Activated T-helper 2 cell treated with anti-CD3 and anti-CD28 coated beads, Interferon-gamma antibody, Interleukin-2, Interleukin-4, amounts not matched to agents 10 μg/mL and 5 μg/mL and 100 μg/mL, durations not matched to agents 14 hours and 24 hours and 36 hours (primary cell): ENCODE results near the gene EPHA3. TPM values are rescaled to one million over a fixed set of nuclear protein-coding genes. Genes with fewer than 3 reads are reported as not detected.

Experiments used
- DNase-seq: peaks from one replicate; pipeline ENCODE4 v3.0.0; 2021; ENCODE audit warnings: low spot score
- H3K27ac Mint-ChIP-seq: one replicate; pipeline ENCODE4 v1.8.0; 2021; ENCODE audit warnings: mixed read lengths
- H3K27me3 Mint-ChIP-seq: one replicate; pipeline ENCODE4 v1.8.0; 2021; ENCODE audit warnings: low read depth, mixed read lengths
- H3K36me3 Mint-ChIP-seq: one replicate; pipeline ENCODE4 v1.8.0; 2021; ENCODE audit warnings: low read depth, mixed read lengths
- H3K4me1 Mint-ChIP-seq: one replicate; pipeline ENCODE4 v1.8.0; 2021; ENCODE audit warnings: low read depth, mixed read lengths
- H3K4me3 Mint-ChIP-seq: one replicate; pipeline ENCODE4 v1.8.0; 2021; ENCODE audit warnings: low read depth, mild to moderate bottlenecking, moderate library complexity, mixed read lengths
- H3K9me3 Mint-ChIP-seq: one replicate; pipeline ENCODE4 v1.8.0; 2021; ENCODE audit warnings: mixed read lengths
- intact Hi-C: fragments of 100-400 bp; cut with micrococcal nuclease; formaldehyde crosslinking; loops from one replicate; pipeline ENCODE4 v1.15.1; 2023
- total RNA-seq: library from RNA; stranded (reverse); gene quantifications from 2 replicates; pipeline ENCODE4 v1.2.3, GENCODE V29; 2022

Gene EPHA3
- total RNA-seq, 1 donor from 2014 or later: not detected

DNA sequence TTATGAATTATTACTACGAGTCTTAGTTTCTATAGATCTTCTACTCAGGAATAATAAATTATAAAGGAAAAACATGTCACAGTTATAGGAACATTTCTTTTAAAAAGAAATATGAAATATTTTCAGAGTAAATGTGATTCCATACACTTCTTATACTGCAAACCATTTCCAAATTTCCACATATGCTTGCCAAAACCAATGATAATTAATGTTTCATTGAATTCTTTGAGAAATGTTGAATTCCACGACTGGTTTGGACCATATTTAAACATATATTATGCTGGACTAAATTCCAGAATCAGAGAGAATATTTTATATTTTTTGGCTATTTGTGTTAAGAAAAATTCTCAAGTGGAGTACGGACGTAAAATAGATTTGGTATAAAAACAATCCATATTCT, 144.6 kb downstream of the EPHA3 start:
- Mint-ChIP-seq H3K4me3 (no peak overlapping the region), H3K4me1 (no peaks in the 10 kb centered on the region), H3K9me3 (peaks cover 4% of the 10 kb centered on the region), H3K36me3 (no peaks in the 10 kb centered on the region), H3K27ac (no peak overlapping the region), H3K27me3 (no peaks in the 10 kb centered on the region)
- no peak for DNase-seq
- intact Hi-C loops: no loop called here

DNA sequence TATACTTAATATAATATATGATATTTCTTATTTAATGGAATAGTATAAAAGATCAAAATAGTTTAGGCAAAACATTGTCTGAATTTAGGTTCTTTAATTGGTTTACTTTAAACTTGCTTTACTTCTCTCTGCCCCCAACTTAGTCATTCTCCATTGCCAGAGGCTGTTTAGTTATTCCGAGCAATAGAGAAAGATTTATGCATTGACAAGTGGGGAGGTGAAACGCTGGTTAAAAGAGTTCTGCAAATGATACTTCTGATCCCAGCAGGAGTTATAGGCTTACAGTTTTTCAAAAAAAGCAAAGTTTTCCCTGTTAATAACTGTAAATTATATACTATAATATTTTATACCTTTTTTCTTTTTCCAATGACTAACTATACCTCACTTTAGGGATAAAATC, 145.4 kb downstream of the EPHA3 start:
- intact Hi-C loops: no loop called here
- Mint-ChIP-seq H3K4me1 (no peaks in the 10 kb centered on the region), H3K36me3 (no peaks in the 10 kb centered on the region), H3K4me3 (no peak overlapping the region), H3K9me3 (peaks cover 4% of the 10 kb centered on the region), H3K27me3 (no peaks in the 10 kb centered on the region), H3K27ac (no peak overlapping the region)
- no peak for DNase-seq

DNA sequence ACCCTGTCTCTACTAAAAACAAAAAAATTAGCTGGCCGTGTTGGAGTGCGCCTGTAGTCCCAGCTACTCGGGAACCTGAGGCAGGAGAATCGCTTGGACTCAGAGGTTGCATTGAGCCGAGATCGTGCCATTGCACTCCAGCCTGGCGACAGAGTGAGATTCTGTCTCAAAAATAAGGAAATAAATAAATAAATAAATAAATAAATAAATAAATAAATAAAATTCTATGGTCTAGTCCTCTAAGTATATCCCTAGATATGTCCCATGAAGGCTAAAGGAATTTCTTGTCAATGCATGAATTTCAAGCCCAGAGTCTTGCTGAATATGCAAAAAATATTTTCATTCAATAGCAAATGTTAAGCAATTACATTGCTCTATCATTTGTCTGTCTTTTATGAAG, 149.0 kb downstream of the EPHA3 start:
- H3K4me3 Mint-ChIP-seq: no peak overlapping the region
- no peak for DNase-seq
- no peaks in the 10 kb centered on the region for H3K4me1 Mint-ChIP-seq
- H3K36me3 Mint-ChIP-seq: no peaks in the 10 kb centered on the region
- no peak overlapping the region for H3K27ac Mint-ChIP-seq
- H3K9me3 Mint-ChIP-seq: peaks cover 4% of the 10 kb centered on the region
- no peaks in the 10 kb centered on the region for H3K27me3 Mint-ChIP-seq
- intact Hi-C loops: no loop called here

DNA sequence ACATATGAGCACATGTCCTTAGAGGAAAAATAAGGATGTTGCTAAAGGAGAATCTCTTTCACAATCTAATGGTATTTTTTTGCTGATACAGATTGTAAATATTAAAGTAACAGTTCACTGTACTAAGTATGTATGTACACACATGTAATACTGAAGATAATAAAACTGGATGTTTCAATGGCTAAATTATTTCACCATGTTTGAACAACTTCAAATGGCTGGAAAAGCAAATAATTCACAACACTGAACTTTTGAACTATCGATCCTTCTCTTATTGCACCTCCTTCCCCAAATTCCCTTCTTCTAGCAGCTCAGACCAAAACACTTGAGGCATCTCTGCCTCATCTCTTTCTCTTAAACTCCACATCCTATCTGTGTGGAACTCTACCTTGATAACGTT, 149.5 kb downstream of the EPHA3 start:
- no peak overlapping the region for H3K27ac Mint-ChIP-seq
- no peaks in the 10 kb centered on the region for H3K36me3 Mint-ChIP-seq
- no peak for DNase-seq
- peaks cover 4% of the 10 kb centered on the region for H3K9me3 Mint-ChIP-seq
- intact Hi-C loops: no loop called here
- no peak overlapping the region for H3K4me3 Mint-ChIP-seq
- H3K4me1 Mint-ChIP-seq: no peaks in the 10 kb centered on the region
- no peaks in the 10 kb centered on the region for H3K27me3 Mint-ChIP-seq

DNA sequence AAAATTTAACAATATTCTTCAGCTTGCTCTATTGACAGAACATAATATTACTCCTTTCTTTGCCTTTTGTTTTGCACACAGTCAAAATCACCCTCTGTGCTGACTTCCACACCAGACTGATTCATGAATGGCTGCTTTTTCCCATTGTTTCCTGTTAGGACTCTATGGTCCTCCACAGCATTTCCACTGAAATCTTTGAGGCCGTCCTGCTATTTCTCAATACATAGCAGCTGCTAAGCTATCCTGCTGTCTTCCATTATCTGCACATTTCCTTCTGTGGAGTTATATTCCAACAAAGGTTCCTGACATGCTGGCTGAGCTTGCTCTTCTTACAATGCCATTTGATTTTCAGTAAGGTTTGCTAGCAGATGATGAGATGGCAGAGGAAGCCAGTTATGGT, 153.3 kb downstream of the EPHA3 start:
- H3K27me3 Mint-ChIP-seq: no peaks in the 10 kb centered on the region
- no peak for DNase-seq
- no peaks in the 10 kb centered on the region for H3K4me1 Mint-ChIP-seq
- intact Hi-C loops: no loop called here
- H3K27ac Mint-ChIP-seq: no peak overlapping the region
- H3K36me3 Mint-ChIP-seq: no peaks in the 10 kb centered on the region
- H3K4me3 Mint-ChIP-seq: no peak overlapping the region
- peaks cover 3% of the 10 kb centered on the region for H3K9me3 Mint-ChIP-seq

DNA sequence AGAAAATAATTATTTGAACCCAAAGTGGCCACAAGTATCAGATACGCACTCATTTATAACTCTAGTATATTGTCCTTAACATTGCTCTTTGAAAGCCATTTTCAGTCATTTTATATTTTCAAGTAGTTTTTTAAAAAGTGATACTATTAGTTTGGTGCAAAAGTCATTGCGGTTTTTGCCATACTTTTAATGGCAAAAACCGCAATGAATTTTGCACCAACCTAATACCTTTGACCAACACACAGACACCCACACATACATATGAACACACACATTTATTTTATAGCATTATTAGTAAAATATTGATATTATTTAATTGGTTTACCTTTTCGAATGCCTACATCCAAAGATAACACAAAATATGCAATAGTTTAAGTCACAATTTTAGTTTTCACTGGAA, 154.3 kb downstream of the EPHA3 start:
- Mint-ChIP-seq H3K4me3 (no peak overlapping the region), H3K4me1 (no peaks in the 10 kb centered on the region), H3K27me3 (no peaks in the 10 kb centered on the region), H3K27ac (no peak overlapping the region), H3K36me3 (no peaks in the 10 kb centered on the region), H3K9me3 (peaks cover 3% of the 10 kb centered on the region)
- no peak for DNase-seq
- intact Hi-C loops: no loop called here

DNA sequence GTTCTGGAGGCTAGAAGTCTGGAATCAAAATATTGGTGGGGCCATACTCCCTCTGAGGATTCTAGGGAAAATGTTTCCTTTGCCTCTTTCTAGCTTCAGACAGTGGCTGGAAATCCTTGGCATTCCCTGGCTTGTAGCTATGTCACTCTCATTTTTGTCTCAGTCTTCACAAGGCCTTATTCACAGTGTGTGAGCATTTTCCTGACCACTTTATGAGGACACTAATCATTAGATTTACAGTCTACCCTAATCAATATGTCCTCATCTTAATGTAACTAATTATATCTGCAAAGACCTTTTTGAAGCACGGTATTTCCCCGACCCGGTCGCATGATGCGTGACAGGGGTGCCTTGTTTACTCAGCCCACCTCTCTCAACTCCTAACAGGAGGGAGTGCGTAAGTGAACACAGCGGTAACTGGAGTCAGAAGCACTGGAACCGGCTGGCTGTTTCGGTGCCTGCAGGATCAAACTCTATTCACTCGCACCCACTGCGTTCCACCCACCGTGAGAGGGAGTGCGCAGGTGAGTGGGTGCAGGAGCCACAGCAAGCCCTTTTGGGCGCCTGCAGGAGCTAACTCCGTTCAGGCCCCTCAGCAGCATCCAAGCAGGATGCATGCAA, 155.0 kb downstream of the EPHA3 start:
- Mint-ChIP-seq H3K27ac (no peak overlapping the region), H3K4me3 (no peak overlapping the region), H3K36me3 (no peaks in the 10 kb centered on the region), H3K27me3 (no peaks in the 10 kb centered on the region), H3K9me3 (peaks cover 3% of the 10 kb centered on the region), H3K4me1 (no peaks in the 10 kb centered on the region)
- DNase-seq: no peak
- intact Hi-C loops: no loop called here

DNA sequence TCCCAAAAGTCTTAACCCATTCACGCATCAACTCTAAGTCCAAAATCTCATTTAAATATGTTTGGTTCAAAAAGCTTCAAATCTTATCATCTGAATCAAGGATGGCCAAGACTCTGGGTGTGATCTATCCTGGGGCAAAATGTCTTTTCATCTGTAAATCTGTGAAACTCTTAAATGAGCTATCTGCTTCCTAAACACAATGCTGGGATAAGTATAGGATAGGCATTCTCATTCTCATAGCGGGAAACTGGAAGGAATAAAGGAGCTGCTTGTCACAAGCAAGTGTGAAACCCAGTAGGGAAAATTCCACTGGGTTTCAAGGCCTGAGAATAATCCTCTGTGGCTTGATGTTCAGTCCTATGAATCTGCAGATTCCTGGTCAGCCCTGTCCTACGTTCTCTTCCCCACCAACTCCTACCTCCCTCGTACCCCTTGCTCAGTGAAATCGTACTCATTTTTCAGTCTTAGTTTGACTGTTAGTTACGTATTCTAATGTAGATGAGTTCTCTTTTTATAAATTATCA, 156.7 kb downstream of the EPHA3 start:
- Mint-ChIP-seq H3K36me3 (no peaks in the 10 kb centered on the region), H3K4me3 (no peak overlapping the region), H3K27ac (no peak overlapping the region), H3K27me3 (no peaks in the 10 kb centered on the region), H3K9me3 (peaks cover 3% of the 10 kb centered on the region), H3K4me1 (no peaks in the 10 kb centered on the region)
- intact Hi-C loops: no loop called here
- no peak for DNase-seq

DNA sequence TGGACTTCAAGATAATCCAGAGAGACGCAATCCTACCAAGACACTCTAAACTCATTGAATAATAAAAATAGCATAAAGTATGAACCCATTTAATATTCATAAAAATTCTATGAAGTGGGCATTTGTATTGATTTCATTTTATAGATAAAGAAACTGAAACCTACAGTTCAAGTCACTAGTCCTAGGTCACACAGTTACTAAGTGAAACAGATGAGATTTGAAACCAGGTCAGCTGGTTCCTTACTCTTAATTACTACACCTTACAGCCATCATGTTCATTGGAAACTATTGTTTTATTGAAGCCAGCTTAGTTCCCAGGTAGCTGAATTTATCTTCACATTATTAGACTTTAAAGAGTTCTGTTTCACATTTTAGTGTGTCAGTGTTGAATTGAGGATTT, 158.7 kb downstream of the EPHA3 start:
- no peaks in the 10 kb centered on the region for H3K36me3 Mint-ChIP-seq
- no peaks in the 10 kb centered on the region for H3K4me1 Mint-ChIP-seq
- no peak overlapping the region for H3K4me3 Mint-ChIP-seq
- intact Hi-C loops: no loop called here
- no peak overlapping the region for H3K27ac Mint-ChIP-seq
- no peak for DNase-seq
- H3K27me3 Mint-ChIP-seq: no peaks in the 10 kb centered on the region
- peaks cover 10% of the 10 kb centered on the region for H3K9me3 Mint-ChIP-seq

DNA sequence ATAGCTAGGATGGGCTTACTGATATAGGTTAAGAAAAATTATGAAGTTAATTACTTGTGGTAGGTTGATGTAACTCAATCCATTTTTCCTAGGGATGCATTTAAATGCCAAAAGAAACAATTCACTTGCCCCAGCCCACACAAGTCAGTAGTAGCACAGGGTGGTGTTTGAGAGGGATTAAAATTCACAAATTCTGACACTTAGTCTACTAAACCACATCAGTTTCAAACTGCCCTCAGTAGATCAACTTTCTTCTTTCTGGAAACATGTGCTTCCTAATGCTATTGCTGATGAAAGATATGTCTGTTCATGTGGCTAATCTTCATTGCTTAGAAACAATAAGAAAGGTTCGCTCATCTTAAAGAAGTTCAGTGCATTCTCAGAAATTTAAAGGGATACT, 160.6 kb downstream of the EPHA3 start:
- Mint-ChIP-seq H3K4me1 (no peaks in the 10 kb centered on the region), H3K36me3 (no peaks in the 10 kb centered on the region), H3K27me3 (no peaks in the 10 kb centered on the region), H3K9me3 (peaks cover 8% of the 10 kb centered on the region), H3K27ac (no peak overlapping the region), H3K4me3 (no peak overlapping the region)
- intact Hi-C loops: no loop called here
- DNase-seq: no peak

DNA sequence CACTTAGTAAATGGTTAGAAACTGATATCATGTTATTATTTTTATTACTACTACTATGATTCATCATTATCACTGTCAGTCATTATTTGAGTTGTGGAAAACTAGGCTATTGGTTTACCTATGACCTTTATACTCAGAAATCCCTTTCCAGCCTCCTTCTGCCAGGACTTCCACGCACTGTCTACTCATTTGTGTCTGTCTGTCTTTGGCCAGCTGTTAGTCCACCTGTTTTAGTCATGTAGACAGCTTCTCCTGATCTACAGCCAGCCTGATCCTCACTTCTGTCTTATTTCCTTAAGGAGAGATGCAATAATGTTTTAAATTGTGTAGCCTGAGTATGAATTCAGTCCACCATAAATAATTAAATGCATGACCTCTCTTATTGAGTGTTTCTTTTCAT, 162.8 kb downstream of the EPHA3 start:
- no peak overlapping the region for H3K4me3 Mint-ChIP-seq
- intact Hi-C loops: no loop called here
- H3K27ac Mint-ChIP-seq: no peak overlapping the region
- no peaks in the 10 kb centered on the region for H3K27me3 Mint-ChIP-seq
- DNase-seq: no peak
- H3K36me3 Mint-ChIP-seq: no peaks in the 10 kb centered on the region
- no peaks in the 10 kb centered on the region for H3K4me1 Mint-ChIP-seq
- peaks cover 6% of the 10 kb centered on the region for H3K9me3 Mint-ChIP-seq

DNA sequence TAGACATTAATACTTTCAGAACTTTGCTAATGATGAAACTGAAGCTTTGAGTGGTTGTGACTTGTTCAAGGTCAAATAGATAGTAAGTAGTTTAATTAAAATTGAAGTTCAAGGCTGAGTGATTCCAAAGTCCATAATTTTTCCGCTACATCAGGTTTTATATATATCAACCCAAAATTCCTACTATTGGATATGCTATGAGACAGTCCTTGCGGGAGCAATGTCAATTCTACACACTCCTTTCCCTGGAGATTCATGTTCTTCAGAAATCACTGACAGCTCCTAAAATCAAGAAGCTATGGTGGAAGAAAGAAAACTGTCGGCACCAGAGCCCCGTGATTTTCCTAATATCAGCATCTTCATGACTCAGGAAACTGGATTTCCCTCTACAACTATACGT, 167.6 kb downstream of the EPHA3 start:
- Mint-ChIP-seq H3K27me3 (no peaks in the 10 kb centered on the region), H3K4me1 (no peaks in the 10 kb centered on the region), H3K36me3 (no peaks in the 10 kb centered on the region), H3K9me3 (peaks cover 6% of the 10 kb centered on the region), H3K4me3 (no peak overlapping the region), H3K27ac (no peak overlapping the region)
- intact Hi-C loops: no loop called here
- DNase-seq: no peak

DNA sequence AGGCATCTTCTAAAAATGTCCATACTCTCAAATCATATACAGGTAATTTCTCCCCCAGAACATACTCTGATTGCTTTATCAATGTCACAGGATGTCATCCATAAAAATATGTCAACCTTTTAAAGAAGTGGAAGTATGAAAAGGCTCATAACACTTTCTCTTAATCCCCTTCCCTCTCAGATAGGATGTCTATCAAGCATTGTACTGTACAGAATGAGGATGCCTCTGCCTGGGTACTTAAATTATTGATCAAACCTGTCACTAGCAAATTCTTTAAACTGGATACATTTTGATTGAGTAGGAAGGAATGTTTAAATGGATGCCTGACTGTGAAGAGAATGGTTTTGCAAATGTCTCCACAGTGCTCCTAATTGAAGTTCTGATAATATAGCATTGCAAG, 168.7 kb downstream of the EPHA3 start:
- intact Hi-C loops: no loop called here
- no peaks in the 10 kb centered on the region for H3K4me1 Mint-ChIP-seq
- no peaks in the 10 kb centered on the region for H3K27me3 Mint-ChIP-seq
- DNase-seq: no peak
- no peaks in the 10 kb centered on the region for H3K9me3 Mint-ChIP-seq
- H3K4me3 Mint-ChIP-seq: no peak overlapping the region
- no peak overlapping the region for H3K27ac Mint-ChIP-seq
- no peaks in the 10 kb centered on the region for H3K36me3 Mint-ChIP-seq
